GM12873 (cell line): ENCODE measurements around the gene SUPT3H.

Experiments
- TF ChIP-seq, protein P1 (sequence below): IDR thresholded peaks from 2 replicates; pipeline ENCODE4 v1.5.1; 2012; ENCODE audit warnings: low read depth, mild to moderate bottlenecking, moderate library complexity, low read length, control low read depth; ENCODE audit not compliant: insufficient read depth; ENCODE audit errors: missing control alignments

SUPT3H gene

DNA sequence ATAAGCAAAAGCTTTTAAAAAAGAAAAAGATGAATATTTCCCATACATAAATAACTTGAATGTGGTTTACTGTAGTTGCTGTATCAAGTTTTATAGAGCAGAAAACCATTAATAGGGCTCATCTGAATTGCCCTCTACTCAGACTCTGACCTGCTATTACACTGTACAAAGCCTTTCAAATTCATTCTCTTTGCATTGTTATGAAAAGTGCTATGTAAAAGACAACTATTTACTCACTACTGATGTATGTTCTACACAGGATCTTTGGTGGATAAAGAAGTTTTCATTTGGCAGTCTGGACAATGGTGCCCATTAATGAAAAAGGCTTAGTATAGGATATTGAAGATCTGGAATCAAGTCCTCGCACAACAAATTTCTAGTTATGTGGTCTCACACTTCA, 248.7 kb downstream of the SUPT3H start:
- TF ChIP-seq, protein P1, sequence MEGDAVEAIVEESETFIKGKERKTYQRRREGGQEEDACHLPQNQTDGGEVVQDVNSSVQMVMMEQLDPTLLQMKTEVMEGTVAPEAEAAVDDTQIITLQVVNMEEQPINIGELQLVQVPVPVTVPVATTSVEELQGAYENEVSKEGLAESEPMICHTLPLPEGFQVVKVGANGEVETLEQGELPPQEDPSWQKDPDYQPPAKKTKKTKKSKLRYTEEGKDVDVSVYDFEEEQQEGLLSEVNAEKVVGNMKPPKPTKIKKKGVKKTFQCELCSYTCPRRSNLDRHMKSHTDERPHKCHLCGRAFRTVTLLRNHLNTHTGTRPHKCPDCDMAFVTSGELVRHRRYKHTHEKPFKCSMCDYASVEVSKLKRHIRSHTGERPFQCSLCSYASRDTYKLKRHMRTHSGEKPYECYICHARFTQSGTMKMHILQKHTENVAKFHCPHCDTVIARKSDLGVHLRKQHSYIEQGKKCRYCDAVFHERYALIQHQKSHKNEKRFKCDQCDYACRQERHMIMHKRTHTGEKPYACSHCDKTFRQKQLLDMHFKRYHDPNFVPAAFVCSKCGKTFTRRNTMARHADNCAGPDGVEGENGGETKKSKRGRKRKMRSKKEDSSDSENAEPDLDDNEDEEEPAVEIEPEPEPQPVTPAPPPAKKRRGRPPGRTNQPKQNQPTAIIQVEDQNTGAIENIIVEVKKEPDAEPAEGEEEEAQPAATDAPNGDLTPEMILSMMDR = no peak

DNA sequence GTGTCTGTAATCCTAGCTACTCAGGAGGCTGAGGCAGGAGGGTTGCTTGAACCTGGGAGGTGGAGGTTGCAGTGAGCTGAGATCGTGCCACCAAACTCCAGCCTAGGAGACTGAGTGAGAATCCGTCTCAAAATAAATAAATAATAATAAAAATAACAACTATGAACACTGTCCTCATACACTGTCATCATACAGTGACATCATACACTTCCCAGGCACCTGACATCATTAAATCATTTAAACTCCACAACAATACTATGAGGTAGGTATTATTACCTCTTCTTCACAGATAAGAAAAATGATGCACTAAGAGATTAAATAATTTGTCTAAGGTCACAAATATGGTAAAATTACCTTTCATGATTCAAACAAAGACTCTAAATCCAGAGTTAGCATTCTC, 250.5 kb downstream of the SUPT3H start:
- TF ChIP-seq, protein P1 = no peak

DNA sequence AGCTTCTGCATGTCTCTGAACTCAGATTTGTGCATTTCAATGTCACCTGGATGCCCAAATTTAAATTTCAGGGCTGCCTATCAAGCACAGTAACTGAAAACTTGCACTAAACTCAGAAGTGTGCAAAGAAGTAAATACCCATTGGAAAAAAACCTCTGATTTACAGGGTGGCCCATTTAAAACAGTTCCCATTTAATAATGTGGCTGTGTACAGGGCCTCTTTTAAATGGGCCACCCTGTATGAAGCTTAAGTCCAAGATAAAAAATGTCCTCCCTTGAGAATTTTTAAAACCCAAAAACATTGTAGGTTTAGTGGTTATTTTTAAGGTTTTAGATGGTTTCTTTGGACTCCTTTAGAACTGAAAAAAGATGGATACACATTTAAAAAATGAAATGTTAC, 251.7 kb downstream of the SUPT3H start:
- TF ChIP-seq, protein P1 = no peak

DNA sequence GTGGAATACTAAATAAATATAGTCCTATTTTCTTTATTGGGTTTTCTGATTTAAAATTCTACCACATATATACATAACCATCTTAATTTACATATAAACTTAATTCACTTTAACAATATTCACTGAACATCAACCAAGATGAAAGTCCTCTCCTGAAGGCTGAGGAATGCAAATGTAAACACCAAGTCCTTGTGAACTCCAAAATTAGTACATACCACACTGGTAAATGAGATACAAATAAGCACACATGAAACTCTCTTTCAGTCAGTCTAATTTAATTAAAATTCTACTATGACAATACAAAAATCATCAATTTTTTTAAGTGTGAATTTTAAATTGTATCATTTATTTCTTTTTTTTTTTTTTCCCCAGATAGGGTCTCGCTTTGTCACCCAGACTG, 254.7 kb downstream of the SUPT3H start:
- TF ChIP-seq, protein P1 = no peak

DNA sequence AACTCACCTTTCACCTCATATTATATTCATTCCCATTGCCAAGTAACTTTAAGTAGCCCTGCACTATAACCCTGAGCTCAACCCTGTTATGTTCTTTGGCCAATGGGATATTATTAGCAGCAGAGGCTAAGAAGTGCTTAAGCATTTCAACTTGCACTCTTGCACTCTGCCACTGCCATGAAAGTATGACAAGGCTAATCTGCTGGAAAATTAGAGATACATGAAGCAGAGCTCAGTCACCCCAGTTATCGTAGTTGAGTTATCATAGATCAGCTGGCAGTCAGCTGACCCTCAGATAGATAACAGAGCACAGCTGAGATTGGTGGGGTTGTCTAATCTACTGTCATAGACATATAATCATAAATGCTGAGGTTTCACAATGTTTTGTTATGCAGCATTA, 259.0 kb downstream of the SUPT3H start:
- TF ChIP-seq, protein P1 = no peak

DNA sequence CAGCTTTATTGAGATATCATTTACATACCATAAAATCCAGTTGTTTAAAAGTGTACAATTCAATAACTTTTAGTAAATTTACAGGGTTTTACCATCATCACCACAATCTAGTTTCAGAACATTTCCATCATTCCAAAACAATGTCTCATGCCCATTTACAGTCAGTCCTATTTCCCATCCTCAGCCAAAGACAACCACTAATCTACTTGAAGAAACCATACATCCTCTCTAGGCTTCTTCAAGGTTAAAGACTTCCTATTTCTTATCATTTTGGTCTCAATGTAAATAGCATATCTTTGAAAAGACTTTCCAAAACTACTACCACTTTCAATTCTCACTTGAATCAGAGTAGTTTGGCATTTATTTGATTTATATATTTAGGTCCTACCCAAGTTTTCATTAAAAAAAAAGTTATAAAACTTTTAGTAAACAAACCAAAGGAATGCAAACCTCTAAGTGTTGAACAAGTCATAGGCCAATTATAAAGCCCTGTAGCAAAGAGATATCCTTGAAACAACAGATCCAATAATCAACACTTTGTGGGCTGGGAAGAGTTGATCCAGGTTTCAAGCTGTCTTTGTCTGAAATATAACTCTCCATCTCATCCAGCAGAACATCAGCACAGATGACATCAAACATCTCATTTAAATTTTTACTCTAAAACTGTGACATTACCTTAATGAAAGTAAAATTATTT, 260.9 kb downstream of the SUPT3H start:
- TF ChIP-seq, protein P1 = no peak

DNA sequence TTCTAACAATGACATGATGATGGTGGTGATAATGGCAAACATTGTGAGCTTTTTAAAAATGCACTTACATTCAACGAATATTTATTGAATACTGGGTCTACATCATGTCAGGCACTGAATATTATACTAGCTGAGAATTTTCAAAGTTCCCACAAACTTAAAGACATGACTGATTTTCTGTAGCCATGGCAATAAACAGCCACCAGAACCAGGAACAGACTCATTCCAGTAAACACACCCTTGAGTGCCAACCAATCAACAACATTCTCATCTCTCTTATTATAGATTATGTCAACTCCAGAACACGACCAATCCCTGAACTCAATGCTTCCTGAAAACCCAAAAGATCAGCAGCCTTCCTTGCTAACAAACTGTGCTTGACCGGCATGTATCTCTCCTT, 262.0 kb downstream of the SUPT3H start:
- TF ChIP-seq, protein P1 = no peak
